ENCODE results near the gene CDH2.

- TF ChIP-seq CTCF (IDR thresholded peaks at IDR 0.05) (no peak), POLR2A (IDR thresholded peaks at IDR 0.05) (no peak)
Measured at GRCh38 chr18:28002841-28003240, 174.1 kb downstream of the CDH2 start.

All from suprapubic skin (tissue), 3 donors.